ENCODE results near the gene SSH2. TPM values are rescaled to one million over a fixed set of nuclear protein-coding genes. Genes with fewer than 3 reads are reported as not detected.
A peak's percentile ranks its signal among the peaks of the same experiment; 100 is the strongest.

SSH2 gene
- total RNA-seq, 5 donors from 2014 or later (not counting 1 experiment from before 2014, with no cell fraction given), result 76.2 to 115 (median 82.7) TPM

DNA sequence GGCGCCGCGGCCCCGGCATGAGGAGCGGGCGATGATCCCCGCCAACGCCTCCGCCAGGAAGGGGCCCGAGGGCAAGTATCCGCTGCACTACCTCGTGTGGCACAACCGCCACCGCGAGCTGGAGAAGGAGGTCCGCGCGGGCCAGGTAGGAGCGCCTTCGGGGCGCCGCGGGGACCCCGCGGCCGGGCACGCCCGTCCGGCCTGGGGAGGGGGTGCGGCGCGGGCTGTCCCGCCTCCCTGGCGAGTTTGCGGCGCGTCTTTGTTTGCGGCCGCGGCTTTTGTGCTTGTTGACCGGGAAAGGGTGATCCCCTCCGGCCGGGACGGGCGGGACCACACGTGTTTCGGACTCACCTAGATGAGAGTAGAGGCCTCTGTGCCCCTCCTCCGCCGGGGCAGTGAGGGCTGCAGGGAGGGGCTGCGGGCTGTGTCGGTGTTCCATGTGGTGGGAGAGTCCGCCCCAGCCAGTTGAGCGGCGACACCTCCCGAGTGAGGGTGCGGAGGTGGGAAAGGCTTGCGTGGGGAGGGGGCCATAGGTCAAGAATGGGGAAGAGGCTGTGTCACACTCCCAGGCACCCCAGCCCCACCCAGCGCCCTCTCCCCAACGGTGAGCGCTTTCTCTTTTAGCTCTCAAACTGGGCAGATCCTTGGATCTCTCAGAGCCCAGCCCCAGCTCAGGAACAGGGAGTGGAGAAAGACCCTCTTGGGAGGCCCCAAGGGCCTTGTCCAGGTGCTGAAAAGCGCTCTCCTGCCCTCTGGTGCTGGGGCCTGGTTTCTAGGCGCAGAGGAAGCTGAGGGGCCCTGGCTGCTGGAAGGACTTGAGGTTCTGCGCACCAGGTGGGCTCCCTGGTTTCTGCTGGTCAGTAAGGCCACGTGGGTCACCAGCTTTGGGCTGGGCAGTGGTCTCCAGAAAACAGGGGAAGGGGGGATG is 336.2 kb downstream of the SSH2 start:
- peak in 7 of 35 experiments; percentile 16 to 46 (median 24) for DNase-seq
- peak overlapping the region; percentile 41 to 69 for H3K4me3 ChIP-seq (ENCODE audit: control insufficient read depth in 1 of 2, extremely low read depth in 1 of 2, low read length in 1 of 2)
- peaks cover 27 to 47% of the 10 kb centered on the region in 2 experiments for H3K4me1 ChIP-seq (ENCODE audit: control insufficient read depth in 1 of 2, extremely low read depth in 1 of 2, insufficient read depth in 2 of 2, low read length in 2 of 2)
- H3K27ac Mint-ChIP-seq, result no peak overlapping the region
- ChIA-PET POLR2A (no interaction called here), CTCF (interaction anchor here (0.5 to 4.4 kb wide), 5 partner anchors 13 to 921 kb away, joined by 4 to 56 read pairs (median 6); no protein-coding TSS in a partner anchor)
- ATAC-seq (replicated peaks in 1 of 4), result no peak
- H3K36me3 Mint-ChIP-seq, result no peaks in the 10 kb centered on the region
- WGBS (ENCODE audit: insufficient coverage), result 5% methylated on average over 45 of the region's 64 CpGs
- no peaks in the 10 kb centered on the region for H3K36me3 ChIP-seq (ENCODE audit: control insufficient read depth in 2 of 2, extremely low read depth in 1 of 2, insufficient read depth in 1 of 2, low read length in 1 of 2)
- peak overlapping the region; percentile 67 to 83 (median 72) for H3K4me3 Mint-ChIP-seq
- no peaks in the 10 kb centered on the region for H3K9me3 ChIP-seq
- H3K27me3 Mint-ChIP-seq, result no peaks in the 10 kb centered on the region
- H3K27ac ChIP-seq (ENCODE audit: low read length), result no peak overlapping the region
- no peaks in the 10 kb centered on the region for H3K9me3 Mint-ChIP-seq
- peaks cover 24 to 35% (median 33%) of the 10 kb centered on the region in 3 donors for H3K4me1 Mint-ChIP-seq
- peaks cover 0 to 21% of the 10 kb centered on the region in 2 experiments for H3K27me3 ChIP-seq (replicated peaks in 1 of 2; ENCODE audit: control insufficient read depth in 2 of 2, extremely low read depth in 1 of 2, insufficient read depth in 2 of 2, low read length in 1 of 2)

DNA sequence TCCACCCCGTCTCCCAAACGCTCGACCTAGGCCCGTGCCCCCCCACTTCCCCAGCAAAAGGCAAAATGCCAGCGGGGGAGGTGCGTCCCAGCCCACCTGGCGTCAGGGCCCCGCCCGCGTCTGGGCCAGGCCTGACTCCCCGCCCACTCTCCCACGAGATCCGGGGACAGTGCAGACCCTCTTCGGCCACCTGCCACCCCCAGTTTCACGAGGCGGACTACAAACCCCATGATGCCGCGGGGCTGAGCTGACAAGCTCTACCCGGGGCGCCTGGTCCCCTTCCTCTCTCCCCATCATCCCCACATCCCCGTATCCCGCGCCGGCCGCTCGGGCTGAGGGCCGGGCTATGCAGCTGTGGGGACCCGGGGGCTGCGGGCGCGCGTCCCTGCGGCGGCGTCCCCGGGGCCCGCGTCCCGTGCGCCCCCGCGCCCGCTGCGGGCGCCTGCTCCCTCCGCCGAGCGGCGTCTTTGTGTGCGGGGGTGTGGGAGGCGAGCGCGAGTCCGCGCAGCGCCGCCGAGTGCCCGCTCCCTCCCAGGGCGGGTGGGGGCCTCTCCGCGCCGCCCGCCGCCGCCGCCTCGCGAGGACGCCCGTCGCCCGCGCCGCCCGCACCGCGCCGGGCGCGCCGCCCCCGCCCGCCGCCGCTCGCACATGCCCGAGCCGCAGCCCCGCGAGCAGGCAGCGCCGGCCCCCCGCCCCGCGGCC is 337.0 kb downstream of the SSH2 start, which contains the start of gene ANKRD13B:
ANKRD13B (plus strand) TSS at position 283 of the 702 bp plus-strand sequence. CDS start 490 bp downstream, outside the sequence.
- peaks cover 27 to 55% of the 10 kb centered on the region in 2 experiments for H3K4me1 ChIP-seq (ENCODE audit: control insufficient read depth in 1 of 2, extremely low read depth in 1 of 2, insufficient read depth in 2 of 2, low read length in 2 of 2)
- H3K4me3 Mint-ChIP-seq, result peak within 1 kb of the TSS; percentile 81 to 83 (median 83)
- no peaks in the 10 kb centered on the region for H3K36me3 ChIP-seq (ENCODE audit: control insufficient read depth in 2 of 2, extremely low read depth in 1 of 2, insufficient read depth in 1 of 2, low read length in 1 of 2)
- H3K9me3 Mint-ChIP-seq, result no peaks in the 10 kb centered on the region
- POLR2A ChIA-PET, result no interaction called here
- no peaks in the 10 kb centered on the region for H3K9me3 ChIP-seq
- H3K27ac ChIP-seq (ENCODE audit: low read length), result no peak within 1 kb of the TSS
- no peak for ATAC-seq (replicated peaks in 1 of 4)
- H3K27me3 ChIP-seq (replicated peaks in 1 of 2; ENCODE audit: control insufficient read depth in 2 of 2, extremely low read depth in 1 of 2, insufficient read depth in 2 of 2, low read length in 1 of 2), result peaks cover 0 to 21% of the 10 kb centered on the region in 2 experiments
- CTCF ChIA-PET, result interaction anchor here in 1 of 2 donors (2.2 to 4.4 kb wide), 2 partner anchors 12 to 23 kb away, joined by 6 to 56 read pairs; no protein-coding TSS in a partner anchor
- WGBS (ENCODE audit: insufficient coverage), result under 1% methylated on average over 91 of the region's 96 CpGs
- no peaks in the 10 kb centered on the region for H3K36me3 Mint-ChIP-seq
- H3K27ac Mint-ChIP-seq, result peak within 1 kb of the TSS; percentile 36 to 91
- H3K4me3 ChIP-seq (ENCODE audit: control insufficient read depth in 1 of 2, extremely low read depth in 1 of 2, low read length in 1 of 2), result peak within 1 kb of the TSS; percentile 64 to 69
- H3K27me3 Mint-ChIP-seq, result no peaks in the 10 kb centered on the region
- peak in 2 of 35 experiments; percentile 34 to 53 for DNase-seq
- peaks cover 29 to 39% (median 36%) of the 10 kb centered on the region in 3 donors for H3K4me1 Mint-ChIP-seq

GRCh38 chr17:29591737-29592608 is 338.1 kb downstream of the SSH2 start:
- peak overlapping the region; percentile 72 to 91 for H3K27ac Mint-ChIP-seq

GRCh38 chr17:29591146-29591736 is 338.8 kb downstream of the SSH2 start:
- H3K9me3 ChIP-seq, result no peaks in the 10 kb centered on the region
- no peaks in the 10 kb centered on the region for H3K9me3 Mint-ChIP-seq
- CTCF ChIA-PET, result interaction anchor here (0.6 to 4.4 kb wide), 9 partner anchors 10 to 1233 kb away, joined by 3 to 56 read pairs (median 4); partner anchors contain the start of gene CRLF3 (in 1 of the 2)
- no peaks in the 10 kb centered on the region for H3K36me3 Mint-ChIP-seq
- no peaks in the 10 kb centered on the region for H3K27me3 Mint-ChIP-seq
- peaks cover 0 to 21% of the 10 kb centered on the region in 2 experiments for H3K27me3 ChIP-seq (replicated peaks in 1 of 2; ENCODE audit: control insufficient read depth in 2 of 2, extremely low read depth in 1 of 2, insufficient read depth in 2 of 2, low read length in 1 of 2)
- peak overlapping the region in 1 of 2 donors; percentile 16 for H3K4me3 ChIP-seq (ENCODE audit: control insufficient read depth in 1 of 2, extremely low read depth in 1 of 2, low read length in 1 of 2)
- POLR2A ChIA-PET, result interaction anchor here in 1 of 2 donors (0.6 kb wide), 1 partner anchor 126 kb away, joined by 3 read pairs; no protein-coding TSS in a partner anchor
- peaks cover 45 to 57% (median 54%) of the 10 kb centered on the region in 3 donors for H3K4me1 Mint-ChIP-seq
- no peak overlapping the region for H3K27ac ChIP-seq (ENCODE audit: low read length)
- no peak for ATAC-seq (replicated peaks in 1 of 4)
- peak overlapping the region; percentile 72 to 91 for H3K27ac Mint-ChIP-seq
- H3K4me1 ChIP-seq (ENCODE audit: control insufficient read depth in 1 of 2, extremely low read depth in 1 of 2, insufficient read depth in 2 of 2, low read length in 2 of 2), result peaks cover 31 to 72% of the 10 kb centered on the region in 2 experiments
- H3K4me3 Mint-ChIP-seq, result peak overlapping the region; percentile 81 to 83 (median 83)
- no peaks in the 10 kb centered on the region for H3K36me3 ChIP-seq (ENCODE audit: control insufficient read depth in 2 of 2, extremely low read depth in 1 of 2, insufficient read depth in 1 of 2, low read length in 1 of 2)
- DNase-seq, result peak in 4 of 35 experiments; percentile 25 to 49 (median 35)
- 16% methylated on average over 18 of the region's 31 CpGs for WGBS (ENCODE audit: insufficient coverage)

More at GRCh38 chr17:29591737-29592608, 338.1 kb downstream of the SSH2 start:
- peaks cover 39 to 50% (median 46%) of the 10 kb centered on the region in 3 donors for H3K4me1 Mint-ChIP-seq
- ChIA-PET CTCF (interaction anchor here in 1 of 2 donors (0.6 to 4.4 kb wide), 4 partner anchors 11 to 222 kb away, joined by 3 to 56 read pairs (median 5); no protein-coding TSS in a partner anchor), POLR2A (no interaction called here)
- Histone ChIP-seq H3K4me1 (ENCODE audit: control insufficient read depth in 1 of 2, extremely low read depth in 1 of 2, insufficient read depth in 2 of 2, low read length in 2 of 2) (peaks cover 31 to 65% of the 10 kb centered on the region in 2 experiments), H3K4me3 (ENCODE audit: control insufficient read depth in 1 of 2, extremely low read depth in 1 of 2, low read length in 1 of 2) (peak overlapping the region in 1 of 2 donors; percentile 16), H3K9me3 (no peaks in the 10 kb centered on the region), H3K36me3 (ENCODE audit: control insufficient read depth in 2 of 2, extremely low read depth in 1 of 2, insufficient read depth in 1 of 2, low read length in 1 of 2) (no peaks in the 10 kb centered on the region), H3K27me3 (replicated peaks in 1 of 2; ENCODE audit: control insufficient read depth in 2 of 2, extremely low read depth in 1 of 2, insufficient read depth in 2 of 2, low read length in 1 of 2) (peaks cover 0 to 21% of the 10 kb centered on the region in 2 experiments), H3K27ac (ENCODE audit: low read length) (no peak overlapping the region)
- DNase-seq, result peak in 30 of 35 experiments; percentile 29 to 81 (median 60)
- 53% methylated on average over 4 of the region's 25 CpGs for WGBS (ENCODE audit: insufficient coverage)
- H3K27me3 Mint-ChIP-seq, result no peaks in the 10 kb centered on the region
- ATAC-seq (replicated peaks in 1 of 4), result peak; percentile 32 to 45 (median 32)
- peak overlapping the region; percentile 81 to 83 (median 83) for H3K4me3 Mint-ChIP-seq
- H3K36me3 Mint-ChIP-seq, result no peaks in the 10 kb centered on the region
- no peaks in the 10 kb centered on the region for H3K9me3 Mint-ChIP-seq

- peaks cover 52 to 64% (median 60%) of the 10 kb centered on the region in 3 donors for H3K4me1 Mint-ChIP-seq
- H3K4me1 ChIP-seq (ENCODE audit: control insufficient read depth in 1 of 2, extremely low read depth in 1 of 2, insufficient read depth in 2 of 2, low read length in 2 of 2), result peaks cover 34 to 73% of the 10 kb centered on the region in 2 experiments
- H3K9me3 ChIP-seq, result no peaks in the 10 kb centered on the region
- peak overlapping the region; percentile 81 to 83 (median 83) for H3K4me3 Mint-ChIP-seq
- 52% methylated on average over 14 of the region's 30 CpGs for WGBS (ENCODE audit: insufficient coverage)
- peaks cover 0 to 20% of the 10 kb centered on the region in 2 experiments for H3K27me3 ChIP-seq (replicated peaks in 1 of 2; ENCODE audit: control insufficient read depth in 2 of 2, extremely low read depth in 1 of 2, insufficient read depth in 2 of 2, low read length in 1 of 2)
- peak in 3 of 35 experiments; percentile 15 to 42 (median 27) for DNase-seq
- H3K27me3 Mint-ChIP-seq, result no peaks in the 10 kb centered on the region
- peak overlapping the region; percentile 77 to 78 for H3K4me3 ChIP-seq (ENCODE audit: control insufficient read depth in 1 of 2, extremely low read depth in 1 of 2, low read length in 1 of 2)
- H3K36me3 ChIP-seq (ENCODE audit: control insufficient read depth in 2 of 2, extremely low read depth in 1 of 2, insufficient read depth in 1 of 2, low read length in 1 of 2), result no peaks in the 10 kb centered on the region
- H3K27ac ChIP-seq (ENCODE audit: low read length), result peak overlapping the region; percentile 60
- no peaks in the 10 kb centered on the region for H3K36me3 Mint-ChIP-seq
- H3K9me3 Mint-ChIP-seq, result no peaks in the 10 kb centered on the region
- ChIA-PET CTCF (interaction anchor here (0.6 to 4.4 kb wide), 8 partner anchors 9 to 1234 kb away, joined by 3 to 56 read pairs (median 4); partner anchors contain the start of gene CRLF3 (in 1 of the 2)), POLR2A (interaction anchor here in 1 of 2 donors (0.6 kb wide), 1 partner anchor 126 kb away, joined by 3 read pairs; no protein-coding TSS in a partner anchor)
- H3K27ac Mint-ChIP-seq, result peak overlapping the region; percentile 89 to 91
- no peak for ATAC-seq (replicated peaks in 1 of 4)
These were observed 339.4 kb downstream of the SSH2 start for GRCh38 chr17:29590411-29591145.
